Mammary epithelial cell (primary cell): Measurements from ENCODE around the gene SRSF2.

Experiments used
- CTCF ChIP-seq, 2 donors: IDR thresholded peaks in 1 of 2; conservative IDR thresholded peaks in 1 of 2; 2 replicates each; pipeline ENCODE4 v1.5.1; 2011 to 2012; ENCODE audit warnings: inconsistent platforms in 2 of 2, low read length in 2 of 2, mild to moderate bottlenecking in 2 of 2, control low read depth in 1 of 2, low read depth in 1 of 2; ENCODE audit not compliant: insufficient read depth in 1 of 2; ENCODE audit errors: extremely low read depth in 1 of 2
- EZH2 ChIP-seq: IDR thresholded peaks from 2 replicates; pipeline ENCODE4 v1.6.1; 2012; ENCODE audit warnings: low read length, inconsistent platforms, borderline replicate concordance

DNA sequence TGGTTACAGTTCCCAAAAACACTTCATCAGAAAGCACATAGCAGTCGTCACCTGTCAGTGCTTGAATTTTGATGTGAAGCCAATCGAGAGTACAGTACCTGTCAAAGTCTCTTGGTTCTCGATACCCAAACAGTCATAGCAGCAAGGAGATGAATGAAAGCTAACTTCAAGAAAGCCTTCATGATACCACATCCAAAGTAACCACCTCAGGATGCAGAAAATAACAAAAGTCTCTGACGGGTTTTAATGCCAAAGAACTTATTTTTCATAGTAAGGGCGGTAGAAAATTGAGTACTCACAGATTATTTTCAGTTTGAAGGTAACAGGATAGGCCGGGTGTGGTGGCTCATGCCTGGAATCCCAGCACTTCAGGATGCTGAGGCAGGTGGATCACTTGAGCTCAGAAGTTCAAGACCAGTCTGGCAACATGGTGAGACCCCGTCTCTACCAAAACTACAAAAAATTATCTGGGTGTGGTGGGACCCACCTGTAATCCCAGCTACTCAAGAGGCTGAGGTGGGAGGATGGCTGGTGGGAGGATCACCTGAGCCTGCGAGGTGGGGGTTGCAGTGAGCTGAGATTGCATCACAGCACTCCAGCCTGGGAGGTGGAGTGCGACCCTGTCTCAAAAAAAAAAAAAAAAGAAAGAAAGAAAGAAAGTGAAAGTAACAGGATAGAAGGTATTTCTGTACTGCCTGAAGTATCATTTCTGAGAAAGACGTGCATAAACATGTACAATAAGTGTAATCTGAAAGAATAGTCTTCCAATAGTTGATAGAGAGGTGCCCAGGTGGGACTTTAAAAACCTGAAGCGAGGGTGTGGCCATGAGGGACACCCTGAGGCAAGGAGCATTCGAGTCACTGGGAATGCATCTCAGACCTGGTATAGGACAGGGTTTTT, 16.2 kb upstream of the SRSF2 start:
- TF ChIP-seq CTCF (conservative IDR thresholded peaks at IDR 0.05 in 1 of 2, IDR thresholded peaks at IDR 0.05 in 1 of 2; ENCODE audit: extremely low read depth in 1 of 2, insufficient read depth in 1 of 2, low read depth in 1 of 2, low read length in 2 of 2), result no peak
- no peak for TF ChIP-seq EZH2
